Measurements from ENCODE around the gene TMEM168.

Gene TMEM168

GRCh38 chr7:112721366-112721765 is 68.8 kb downstream of the TMEM168 start:
- DNase-seq (ENCODE audit: low read depth): no peak

- DNase-seq (ENCODE audit: low read depth): no peak
Measured at GRCh38 chr7:112715525-112715924, 74.7 kb downstream of the TMEM168 start.

- DNase-seq (ENCODE audit: low read depth): no peak
Measured at GRCh38 chr7:112714917-112715316, 75.3 kb downstream of the TMEM168 start.
